Gastroesophageal sphincter (tissue), 3 donors: ENCODE measurements around the gene SPG7.
A peak's percentile ranks its signal among the peaks of the same experiment; 100 is the strongest.

Source experiments
- EP300 ChIP-seq: sonication (generic); formaldehyde crosslinking; IDR thresholded peaks from one replicate; pipeline ENCODE4 v1.6.1; 2017; ENCODE audit warnings: antibody characterized with exemption, mild to moderate bottlenecking
- POLR2A ChIP-seq, 2 donors: fragments of 450-650 bp; IDR thresholded peaks; one replicate each; pipeline ENCODE4 v1.6.1; 2017; ENCODE audit warnings: antibody characterized with exemption in 2 of 2, mild to moderate bottlenecking in 2 of 2, moderate library complexity in 1 of 2
- TF ChIP-seq, protein P1 (sequence below), 4 experiments: fragments of 200-600 bp in 2 of 4; fragments of 450-650 bp in 2 of 4; sonication (generic) in 1 of 4; IDR thresholded peaks; one replicate each; pipeline ENCODE4 v1.5.1; 2017 to 2019; ENCODE audit warnings: antibody characterized with exemption in 4 of 4, mild to moderate bottlenecking in 2 of 4, moderate library complexity in 2 of 4

DNA sequence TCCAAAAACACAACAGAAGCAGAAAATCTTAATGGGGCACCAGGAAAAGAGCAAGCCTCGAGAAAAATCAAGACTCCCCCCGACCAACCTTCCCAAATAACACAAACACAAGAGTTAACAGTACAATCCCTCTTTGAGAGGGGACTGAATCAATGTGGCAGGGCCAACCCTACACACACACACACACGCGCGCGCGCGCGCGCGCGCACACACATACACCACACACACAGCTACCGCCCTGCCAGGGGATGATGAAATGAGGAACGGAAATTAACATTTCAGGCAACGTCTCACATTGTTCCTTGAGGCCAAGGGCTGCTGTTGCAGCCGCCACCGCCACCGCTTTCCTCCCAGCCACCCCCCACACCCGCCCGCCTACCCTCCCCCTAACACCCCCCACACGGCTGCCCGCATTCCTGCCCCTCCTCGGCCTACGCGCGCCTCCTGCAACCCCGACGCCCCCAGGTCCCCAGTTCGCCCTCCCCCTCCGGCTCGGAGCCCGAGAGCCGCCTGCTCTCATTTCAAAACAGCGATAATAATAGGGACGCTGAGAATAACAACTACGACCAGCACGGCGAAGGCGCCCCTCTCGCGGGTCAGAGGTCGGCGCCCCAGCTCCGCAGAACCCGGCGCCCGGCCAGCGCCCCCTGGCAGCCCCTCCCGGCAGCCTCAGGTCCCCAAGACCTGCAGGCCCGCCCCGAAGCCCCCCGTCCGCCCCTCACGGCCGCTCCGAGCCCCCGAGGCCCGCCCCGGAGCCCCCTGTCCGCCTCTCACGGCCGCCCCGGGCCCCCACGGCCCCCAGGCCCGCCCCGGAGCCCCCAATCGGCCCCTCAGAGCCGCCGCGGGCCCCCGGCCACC, 18.9 kb upstream of the SPG7 start:
- TF ChIP-seq, protein P1, sequence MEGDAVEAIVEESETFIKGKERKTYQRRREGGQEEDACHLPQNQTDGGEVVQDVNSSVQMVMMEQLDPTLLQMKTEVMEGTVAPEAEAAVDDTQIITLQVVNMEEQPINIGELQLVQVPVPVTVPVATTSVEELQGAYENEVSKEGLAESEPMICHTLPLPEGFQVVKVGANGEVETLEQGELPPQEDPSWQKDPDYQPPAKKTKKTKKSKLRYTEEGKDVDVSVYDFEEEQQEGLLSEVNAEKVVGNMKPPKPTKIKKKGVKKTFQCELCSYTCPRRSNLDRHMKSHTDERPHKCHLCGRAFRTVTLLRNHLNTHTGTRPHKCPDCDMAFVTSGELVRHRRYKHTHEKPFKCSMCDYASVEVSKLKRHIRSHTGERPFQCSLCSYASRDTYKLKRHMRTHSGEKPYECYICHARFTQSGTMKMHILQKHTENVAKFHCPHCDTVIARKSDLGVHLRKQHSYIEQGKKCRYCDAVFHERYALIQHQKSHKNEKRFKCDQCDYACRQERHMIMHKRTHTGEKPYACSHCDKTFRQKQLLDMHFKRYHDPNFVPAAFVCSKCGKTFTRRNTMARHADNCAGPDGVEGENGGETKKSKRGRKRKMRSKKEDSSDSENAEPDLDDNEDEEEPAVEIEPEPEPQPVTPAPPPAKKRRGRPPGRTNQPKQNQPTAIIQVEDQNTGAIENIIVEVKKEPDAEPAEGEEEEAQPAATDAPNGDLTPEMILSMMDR (IDR thresholded peaks at IDR 0.05): peak in 3 of 4 experiments; percentile 24 to 67 (median 48)
- TF ChIP-seq EP300 (no peak), POLR2A (IDR thresholded peaks at IDR 0.05) (peak in 1 of 2 donors; percentile 14)
